GM23338 (cell line): ENCODE results near the gene ARHGAP12. TPM values are rescaled to one million over a fixed set of nuclear protein-coding genes. Genes with fewer than 3 reads are reported as not detected.

Experiments used
- ATAC-seq: fragments of 200-7000 bp; cut with Tn5 transposase; 3 replicates; pipeline ENCODE4 v1.9.1; 2020
- DNase-seq: peaks from one replicate; pipeline ENCODE4 v3.0.0-alpha.2; 2015; ENCODE audit warnings: low spot score
- H2AFZ ChIP-seq: fragments of 200-600 bp; sonication (generic); 2 replicates; pipeline ENCODE4 v1.8.0; 2016; ENCODE audit warnings: antibody characterized with exemption, mild to moderate bottlenecking, moderate library complexity
- H3F3A ChIP-seq: fragments of 200-600 bp; sonication (generic); replicated peaks from 2 replicates; pipeline ENCODE4 v1.8.0; 2017; ENCODE audit warnings: antibody characterized with exemption, mixed run types, low read depth
- H3K27ac ChIP-seq: fragments of 200-600 bp; sonication (generic); 2 replicates; pipeline ENCODE4 v1.6.1; 2016; ENCODE audit warnings: low read depth
- H3K27me3 ChIP-seq: fragments of 200-600 bp; sonication (generic); 2 replicates; pipeline ENCODE4 v1.8.0; 2016; ENCODE audit warnings: mild to moderate bottlenecking, mixed run types, moderate library complexity; ENCODE audit not compliant: insufficient read depth
- H3K36me3 ChIP-seq: fragments of 200-600 bp; sonication (generic); 2 replicates; pipeline ENCODE4 v1.8.0; 2016; ENCODE audit warnings: mild to moderate bottlenecking; ENCODE audit not compliant: insufficient read depth
- H3K4me1 ChIP-seq: fragments of 200-600 bp; sonication (generic); 2 replicates; pipeline ENCODE4 v1.8.0; 2016; ENCODE audit warnings: mild to moderate bottlenecking, moderate library complexity; ENCODE audit not compliant: insufficient read depth
- H3K4me2 ChIP-seq: fragments of 200-600 bp; sonication (generic); 2 replicates; pipeline ENCODE4 v1.7.1; 2017; ENCODE audit warnings: mixed run types
- H3K4me3 ChIP-seq: fragments of 200-600 bp; sonication (generic); 2 replicates; pipeline ENCODE4 v1.6.1; 2016; ENCODE audit warnings: mixed run types
- H3K79me2 ChIP-seq: fragments of 200-600 bp; sonication (generic); replicated peaks from 2 replicates; pipeline ENCODE4 v1.8.0; 2017; ENCODE audit warnings: mild to moderate bottlenecking; ENCODE audit not compliant: insufficient read depth
- H3K9me2 ChIP-seq: fragments of 200-600 bp; sonication (generic); 2 replicates; pipeline ENCODE4 v1.8.0; 2017; ENCODE audit not compliant: insufficient read depth
- H4K20me1 ChIP-seq: fragments of 200-600 bp; sonication (generic); replicated peaks from 2 replicates; pipeline ENCODE4 v1.8.0; 2017; ENCODE audit warnings: mild to moderate bottlenecking; ENCODE audit not compliant: insufficient read depth
- H3K27ac Mint-ChIP-seq: 2 replicates; pipeline ENCODE4 v1.8.0; 2020; ENCODE audit warnings: inconsistent platforms, mild to moderate bottlenecking, moderate library complexity, mixed read lengths
- H3K27me3 Mint-ChIP-seq: 3 replicates; pipeline ENCODE4 v1.8.0; 2022; ENCODE audit warnings: low read depth, mild to moderate bottlenecking, moderate library complexity, mixed read lengths, inconsistent platforms; ENCODE audit not compliant: insufficient read depth, poor library complexity
- H3K36me3 Mint-ChIP-seq: 3 replicates; pipeline ENCODE4 v1.8.0; 2021; ENCODE audit warnings: low read depth, mild to moderate bottlenecking, inconsistent platforms, moderate library complexity, mixed read lengths
- H3K4me1 Mint-ChIP-seq: 3 replicates; pipeline ENCODE4 v1.8.0; 2020; ENCODE audit warnings: mild to moderate bottlenecking, inconsistent platforms, mixed read lengths
- H3K4me3 Mint-ChIP-seq: 3 replicates; pipeline ENCODE4 v1.8.0; 2021; ENCODE audit warnings: moderate library complexity, mild to moderate bottlenecking, inconsistent platforms, mixed read lengths
- H3K9me3 Mint-ChIP-seq: 3 replicates; pipeline ENCODE4 v1.8.0; 2020; ENCODE audit warnings: moderate library complexity, mild to moderate bottlenecking, inconsistent platforms, mixed read lengths
- CREB1 ChIP-seq: fragments of 250-450 bp; sonication (Bioruptor Pico); IDR thresholded peaks from 2 replicates; pipeline ENCODE4 v1.5.0; 2020; ENCODE audit warnings: low read depth, mild to moderate bottlenecking, moderate library complexity
- CTCF ChIP-seq, 2 experiments: fragments of 200-600 bp in 1 of 2; sonication (generic) in 1 of 2; conservative IDR thresholded peaks; 2 replicates each; pipeline versions ENCODE4 v1.5.1 to v1.6.1; 2016 to 2017; ENCODE audit warnings: antibody characterized with exemption in 2 of 2, low read depth in 2 of 2, mild to moderate bottlenecking in 2 of 2, moderate library complexity in 1 of 2
- ETS1 ChIP-seq: IDR thresholded peaks from 2 replicates; pipeline ENCODE4 v1.6.1; 2016; ENCODE audit warnings: antibody characterized with exemption
- EZH2 ChIP-seq: fragments of 200-600 bp; sonication (generic); IDR thresholded peaks from one replicate; pipeline ENCODE4 v1.8.0; 2017; ENCODE audit warnings: antibody characterized with exemption, mild to moderate bottlenecking, low read depth; ENCODE audit not compliant: unreplicated experiment
- JUNB ChIP-seq: IDR thresholded peaks from one replicate; pipeline ENCODE4 v1.6.1; 2016; ENCODE audit warnings: antibody characterized with exemption; ENCODE audit not compliant: unreplicated experiment
- NANOG ChIP-seq: IDR thresholded peaks from 2 replicates; pipeline ENCODE4 v1.6.1; 2016; ENCODE audit warnings: antibody characterized with exemption, borderline replicate concordance
- POLR2AphosphoS5 ChIP-seq: IDR thresholded peaks from 2 replicates; pipeline ENCODE4 v1.6.1; 2016; ENCODE audit warnings: antibody characterized with exemption, low read depth
- STAT1 ChIP-seq: IDR thresholded peaks from one replicate; pipeline ENCODE4 v1.6.1; 2016; ENCODE audit warnings: antibody characterized with exemption; ENCODE audit not compliant: unreplicated experiment
- ZNF331 ChIP-seq: fragments of 250-450 bp; sonication (Bioruptor Pico); IDR thresholded peaks from 2 replicates; pipeline ENCODE4 v1.5.0; 2020; ENCODE audit warnings: low read depth, mild to moderate bottlenecking, moderate library complexity
- ZNF462 ChIP-seq: fragments of 250-450 bp; sonication (Bioruptor Pico); IDR thresholded peaks from 2 replicates; pipeline ENCODE4 v1.5.0; 2020; ENCODE audit warnings: mild to moderate bottlenecking, moderate library complexity
- polyA plus RNA-seq: library from polyadenylated mRNA; unstranded; fragments of >200 nt; fragmentation: Nextera tagmentation; extraction: Ambion mirVana; gene quantifications from 2 replicates; pipeline ENCODE4 v1.2.1, GENCODE V29; 2016
- total RNA-seq: library from RNA; depleted of rRNA; stranded (reverse); fragments of >200 nt; shearing (Covaris generic); gene quantifications from 2 replicates; pipeline ENCODE4 v1.2.3, GENCODE V29; 2014
- TF ChIP-seq, protein P1 (sequence below): IDR thresholded peaks from one replicate; pipeline ENCODE4 v1.6.1; 2018; ENCODE audit warnings: antibody characterized with exemption; ENCODE audit not compliant: unreplicated experiment

ARHGAP12 gene
- total and polyA plus RNA-seq, 2 experiments from 2014 or later: 27.5 to 50.7 TPM

GRCh38 chr10:31853629-31854028, 75.0 kb downstream of the ARHGAP12 start:
- H3K27ac Mint-ChIP-seq: no peak overlapping the region
- no peak overlapping the region for H3K27ac ChIP-seq
- H3K4me2 ChIP-seq: no peak overlapping the region
- TF ChIP-seq EZH2 (no peak), CREB1 (CRISPR knock-in tag) (no peak), STAT1 (no peak), POLR2AphosphoS5 (no peak), ZNF462 (CRISPR knock-in tag) (no peak), NANOG (no peak), ZNF331 (CRISPR knock-in tag) (no peak), JUNB (no peak), ETS1 (no peak), CTCF (conservative IDR thresholded peaks at IDR 0.05; ENCODE audit: low read depth in 2 of 2) (no peak)
- TF ChIP-seq, protein P1, sequence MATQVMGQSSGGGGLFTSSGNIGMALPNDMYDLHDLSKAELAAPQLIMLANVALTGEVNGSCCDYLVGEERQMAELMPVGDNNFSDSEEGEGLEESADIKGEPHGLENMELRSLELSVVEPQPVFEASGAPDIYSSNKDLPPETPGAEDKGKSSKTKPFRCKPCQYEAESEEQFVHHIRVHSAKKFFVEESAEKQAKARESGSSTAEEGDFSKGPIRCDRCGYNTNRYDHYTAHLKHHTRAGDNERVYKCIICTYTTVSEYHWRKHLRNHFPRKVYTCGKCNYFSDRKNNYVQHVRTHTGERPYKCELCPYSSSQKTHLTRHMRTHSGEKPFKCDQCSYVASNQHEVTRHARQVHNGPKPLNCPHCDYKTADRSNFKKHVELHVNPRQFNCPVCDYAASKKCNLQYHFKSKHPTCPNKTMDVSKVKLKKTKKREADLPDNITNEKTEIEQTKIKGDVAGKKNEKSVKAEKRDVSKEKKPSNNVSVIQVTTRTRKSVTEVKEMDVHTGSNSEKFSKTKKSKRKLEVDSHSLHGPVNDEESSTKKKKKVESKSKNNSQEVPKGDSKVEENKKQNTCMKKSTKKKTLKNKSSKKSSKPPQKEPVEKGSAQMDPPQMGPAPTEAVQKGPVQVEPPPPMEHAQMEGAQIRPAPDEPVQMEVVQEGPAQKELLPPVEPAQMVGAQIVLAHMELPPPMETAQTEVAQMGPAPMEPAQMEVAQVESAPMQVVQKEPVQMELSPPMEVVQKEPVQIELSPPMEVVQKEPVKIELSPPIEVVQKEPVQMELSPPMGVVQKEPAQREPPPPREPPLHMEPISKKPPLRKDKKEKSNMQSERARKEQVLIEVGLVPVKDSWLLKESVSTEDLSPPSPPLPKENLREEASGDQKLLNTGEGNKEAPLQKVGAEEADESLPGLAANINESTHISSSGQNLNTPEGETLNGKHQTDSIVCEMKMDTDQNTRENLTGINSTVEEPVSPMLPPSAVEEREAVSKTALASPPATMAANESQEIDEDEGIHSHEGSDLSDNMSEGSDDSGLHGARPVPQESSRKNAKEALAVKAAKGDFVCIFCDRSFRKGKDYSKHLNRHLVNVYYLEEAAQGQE: no peak
- no peak overlapping the region for H3K4me3 Mint-ChIP-seq
- no peaks in the 10 kb centered on the region for H3K9me3 Mint-ChIP-seq
- DNase-seq (no peak), ATAC-seq (no peak)
- H3K27me3 ChIP-seq: no peaks in the 10 kb centered on the region
- H3K79me2 ChIP-seq: peaks cover 69% of the 10 kb centered on the region
- no peak overlapping the region for H2AFZ ChIP-seq
- H3K4me1 Mint-ChIP-seq: peaks cover 11% of the 10 kb centered on the region
- H3K9me2 ChIP-seq: no peaks in the 10 kb centered on the region
- H3K4me3 ChIP-seq: no peak overlapping the region
- peaks cover 5% of the 10 kb centered on the region; the same call in 2 of the 3 replicates for H3K36me3 Mint-ChIP-seq
- no peaks in the 10 kb centered on the region for H4K20me1 ChIP-seq
- H3K27me3 Mint-ChIP-seq: peaks cover 1% of the 10 kb centered on the region
- H3K36me3 ChIP-seq: no peaks in the 10 kb centered on the region
- H3F3A ChIP-seq: no peaks in the 10 kb centered on the region
- H3K4me1 ChIP-seq: no peaks in the 10 kb centered on the region
